NCI-H2196 (cell line): ENCODE data around the gene LSM14A.

Experiments used
- DNase-seq: peaks from one replicate; lab custom pipeline; 2025; ENCODE audit not compliant: unreplicated experiment; lab: John Stamatoyannopoulos, UW

The LSM14A gene

DNA sequence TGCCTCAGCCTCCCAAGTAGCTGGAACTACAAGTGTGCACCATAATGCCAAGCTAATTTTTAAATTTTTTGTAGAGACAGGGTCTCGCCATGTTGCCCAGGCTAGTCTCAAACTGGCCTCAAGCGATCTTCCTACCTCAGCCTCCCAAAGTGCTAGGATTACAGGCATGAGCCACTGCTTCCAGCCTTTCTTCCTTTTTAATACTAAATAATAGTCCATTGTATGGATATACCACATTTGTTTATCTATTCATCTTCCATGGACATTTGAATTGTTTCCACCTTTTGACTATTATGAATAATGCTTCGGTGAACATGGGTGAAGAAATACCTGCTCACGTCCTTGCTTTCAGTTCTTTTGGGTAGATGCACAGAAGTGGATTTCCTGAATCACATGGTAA, 106.5 kb downstream of the LSM14A start:
- no peak for DNase-seq
